ELF-1 (cell line): ENCODE measurements around the gene MT1F.

ENCODE experiments used
- DNase-seq: peaks from one replicate; pipeline ENCODE4 v3.0.0-alpha.2; 2016; ENCODE audit warnings: low read depth, low spot score

MT1F gene

DNA sequence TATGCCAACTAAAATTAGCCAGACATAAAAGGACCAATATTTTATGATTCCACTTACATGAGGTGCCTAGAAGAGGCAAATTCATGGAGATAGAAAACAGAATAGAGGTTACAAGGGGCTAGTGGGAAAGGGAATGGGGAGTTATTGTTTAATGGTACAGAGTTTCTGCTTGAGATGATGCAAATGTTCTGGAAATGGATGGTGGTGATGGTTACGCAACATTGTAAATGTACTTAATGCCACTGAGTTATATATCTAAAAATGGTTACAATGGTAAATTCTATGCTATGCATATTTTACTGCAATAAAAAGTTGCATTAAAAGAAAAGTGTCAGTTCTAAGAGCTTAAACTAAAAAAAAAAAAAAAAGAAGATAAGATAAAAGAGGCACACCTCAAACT is 42.4 kb downstream of the MT1F start:
- DNase-seq, result no peak

GRCh38 chr16:56700631-56701030 is 42.9 kb downstream of the MT1F start:
- DNase-seq, result no peak

DNA sequence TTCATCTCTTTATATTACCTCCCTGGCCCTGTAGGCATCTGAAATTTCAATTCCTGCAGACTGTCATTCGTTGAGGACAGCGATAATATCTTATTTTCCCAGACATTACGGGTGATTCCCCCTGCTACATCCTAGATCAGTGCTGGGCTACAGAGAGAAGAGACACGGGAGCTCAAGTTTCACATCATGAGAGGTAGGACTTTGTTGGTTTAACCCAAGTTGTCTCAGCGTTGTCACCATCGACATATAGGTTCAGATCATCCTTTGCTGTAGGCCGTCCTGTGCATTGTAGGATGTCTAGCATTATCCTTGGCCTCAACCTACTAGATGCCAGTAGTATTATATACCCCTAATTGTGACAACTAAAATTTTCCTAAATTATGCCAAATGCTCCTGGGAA is 43.8 kb downstream of the MT1F start:
- no peak for DNase-seq

DNA sequence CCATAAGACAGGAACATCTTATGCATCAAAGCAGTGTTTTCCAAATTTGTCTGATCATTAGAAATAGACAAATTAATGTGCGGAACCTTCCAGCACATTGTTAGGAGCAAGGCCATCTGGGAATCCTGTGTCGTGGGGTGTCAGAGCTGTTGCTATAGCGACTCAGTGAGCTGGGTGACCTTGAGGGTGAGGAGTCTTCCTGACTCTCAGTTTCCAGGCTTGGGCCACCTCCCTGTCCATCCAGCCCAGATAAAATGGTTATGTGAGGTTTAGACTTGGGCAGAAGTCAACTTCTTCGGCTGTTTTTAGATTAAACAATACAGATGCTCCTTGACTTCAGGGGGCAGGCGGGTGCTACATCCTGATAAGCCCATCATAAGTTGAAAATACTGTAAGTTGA is 45.1 kb downstream of the MT1F start:
- no peak for DNase-seq
